ENCODE results near the gene SPATA31C1.

Gene SPATA31C1

DNA sequence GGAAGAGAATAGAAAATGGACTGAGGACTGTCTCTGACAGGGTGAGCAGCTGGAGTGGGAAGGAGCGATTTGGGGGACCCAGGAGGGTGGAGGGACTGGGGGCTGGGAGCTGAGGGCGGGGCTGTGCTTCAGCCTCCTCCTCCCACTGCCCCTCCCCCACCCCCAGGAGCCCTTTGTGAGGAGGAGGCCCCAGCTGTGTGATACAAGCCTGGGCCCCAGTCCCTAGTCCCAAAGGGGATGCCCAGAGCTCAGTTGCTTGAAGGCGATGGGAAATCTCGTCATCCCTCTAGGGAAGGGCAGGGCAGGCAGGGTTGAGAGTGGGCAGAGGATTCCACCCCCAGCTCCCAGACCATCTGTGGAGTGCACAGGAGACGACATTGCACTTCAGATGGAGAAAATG lies 35.1 kb upstream of the SPATA31C1 start, which contains the start of gene SPATA31E1:
TSS of gene SPATA31E1 (plus strand) at position 251 of the 400 bp plus-strand sequence. CDS start at position 266, 15 bp downstream.
- no peaks in the 10 kb centered on the region; the same call in 1 of the 2 replicates for H3K9me3 ChIP-seq (ENCODE audit: control insufficient read depth, insufficient read depth, low read length)
- no peak within 1 kb of the TSS for H3K9ac ChIP-seq (ENCODE audit: low read depth, low read length)
- H3K4me1 ChIP-seq (ENCODE audit: insufficient read depth, low read length): peaks cover 12% of the 10 kb centered on the region
- H3K36me3 ChIP-seq (ENCODE audit: insufficient read depth, low read length): no peaks in the 10 kb centered on the region

GRCh38 chr9:87883274-87883673 lies 34.5 kb upstream of the SPATA31C1 start:
- Histone ChIP-seq H3K4me1 (ENCODE audit: insufficient read depth, low read length) (peaks cover 11% of the 10 kb centered on the region), H3K36me3 (ENCODE audit: insufficient read depth, low read length) (no peaks in the 10 kb centered on the region), H3K9ac (ENCODE audit: low read depth, low read length) (no peak overlapping the region), H3K9me3 (ENCODE audit: control insufficient read depth, insufficient read depth, low read length) (no peaks in the 10 kb centered on the region)

DNA sequence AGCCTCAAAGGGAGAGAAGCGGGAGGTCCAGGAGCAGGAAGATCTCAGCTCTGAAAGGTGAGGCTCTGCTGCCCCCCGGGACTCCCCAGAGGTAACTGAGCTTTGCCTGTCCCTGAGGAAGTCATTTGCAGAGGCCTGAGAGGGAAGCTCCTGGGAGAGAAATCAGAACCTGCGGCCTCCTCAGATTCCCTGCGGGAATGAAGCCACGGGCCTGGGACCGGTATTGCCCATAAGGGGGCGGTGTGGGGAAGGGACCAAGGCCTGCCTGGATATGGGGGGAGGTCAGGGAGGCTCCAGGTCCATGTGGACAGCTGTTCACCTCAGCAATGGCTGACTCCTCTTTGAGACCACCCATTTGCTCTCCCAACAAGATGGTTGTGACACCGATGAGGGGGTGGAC lies 33.8 kb upstream of the SPATA31C1 start:
- no peaks in the 10 kb centered on the region for H3K9me3 ChIP-seq (ENCODE audit: control insufficient read depth, insufficient read depth, low read length)
- no peaks in the 10 kb centered on the region for H3K36me3 ChIP-seq (ENCODE audit: insufficient read depth, low read length)
- peaks cover 4% of the 10 kb centered on the region for H3K4me1 ChIP-seq (ENCODE audit: insufficient read depth, low read length)
- H3K9ac ChIP-seq (ENCODE audit: low read depth, low read length): no peak overlapping the region

GRCh38 chr9:87884578-87885459 lies 32.9 kb upstream of the SPATA31C1 start:
- no peaks in the 10 kb centered on the region for H3K9me3 ChIP-seq (ENCODE audit: control insufficient read depth, insufficient read depth, low read length)
- H3K9ac ChIP-seq (ENCODE audit: low read depth, low read length): no peak overlapping the region
- no peaks in the 10 kb centered on the region for H3K36me3 ChIP-seq (ENCODE audit: insufficient read depth, low read length)
- H3K4me1 ChIP-seq (ENCODE audit: insufficient read depth, low read length): peaks cover 3% of the 10 kb centered on the region; the same call in 1 of the 2 replicates

GRCh38 chr9:87885484-87886189 lies 32.1 kb upstream of the SPATA31C1 start:
- H3K4me1 ChIP-seq (ENCODE audit: insufficient read depth, low read length): peaks cover 3% of the 10 kb centered on the region; the same call in 1 of the 2 replicates
- no peaks in the 10 kb centered on the region for H3K36me3 ChIP-seq (ENCODE audit: insufficient read depth, low read length)
- H3K9ac ChIP-seq (ENCODE audit: low read depth, low read length): no peak overlapping the region
- no peaks in the 10 kb centered on the region for H3K9me3 ChIP-seq (ENCODE audit: control insufficient read depth, insufficient read depth, low read length)

- H3K9me3 ChIP-seq (ENCODE audit: control insufficient read depth, insufficient read depth, low read length): no peaks in the 10 kb centered on the region
Measured at GRCh38 chr9:87886210-87886932, 31.4 kb upstream of the SPATA31C1 start.

GRCh38 chr9:87886933-87887505 lies 30.7 kb upstream of the SPATA31C1 start:
- no peak overlapping the region for H3K9ac ChIP-seq (ENCODE audit: low read depth, low read length)
- no peaks in the 10 kb centered on the region for H3K36me3 ChIP-seq (ENCODE audit: insufficient read depth, low read length)
- no peaks in the 10 kb centered on the region for H3K9me3 ChIP-seq (ENCODE audit: control insufficient read depth, insufficient read depth, low read length)

More at GRCh38 chr9:87886210-87886932, 31.4 kb upstream of the SPATA31C1 start:
- Histone ChIP-seq H3K4me1 (ENCODE audit: insufficient read depth, low read length) (peaks cover 3% of the 10 kb centered on the region; the same call in 1 of the 2 replicates), H3K9ac (ENCODE audit: low read depth, low read length) (no peak overlapping the region), H3K36me3 (ENCODE audit: insufficient read depth, low read length) (no peaks in the 10 kb centered on the region)

DNA sequence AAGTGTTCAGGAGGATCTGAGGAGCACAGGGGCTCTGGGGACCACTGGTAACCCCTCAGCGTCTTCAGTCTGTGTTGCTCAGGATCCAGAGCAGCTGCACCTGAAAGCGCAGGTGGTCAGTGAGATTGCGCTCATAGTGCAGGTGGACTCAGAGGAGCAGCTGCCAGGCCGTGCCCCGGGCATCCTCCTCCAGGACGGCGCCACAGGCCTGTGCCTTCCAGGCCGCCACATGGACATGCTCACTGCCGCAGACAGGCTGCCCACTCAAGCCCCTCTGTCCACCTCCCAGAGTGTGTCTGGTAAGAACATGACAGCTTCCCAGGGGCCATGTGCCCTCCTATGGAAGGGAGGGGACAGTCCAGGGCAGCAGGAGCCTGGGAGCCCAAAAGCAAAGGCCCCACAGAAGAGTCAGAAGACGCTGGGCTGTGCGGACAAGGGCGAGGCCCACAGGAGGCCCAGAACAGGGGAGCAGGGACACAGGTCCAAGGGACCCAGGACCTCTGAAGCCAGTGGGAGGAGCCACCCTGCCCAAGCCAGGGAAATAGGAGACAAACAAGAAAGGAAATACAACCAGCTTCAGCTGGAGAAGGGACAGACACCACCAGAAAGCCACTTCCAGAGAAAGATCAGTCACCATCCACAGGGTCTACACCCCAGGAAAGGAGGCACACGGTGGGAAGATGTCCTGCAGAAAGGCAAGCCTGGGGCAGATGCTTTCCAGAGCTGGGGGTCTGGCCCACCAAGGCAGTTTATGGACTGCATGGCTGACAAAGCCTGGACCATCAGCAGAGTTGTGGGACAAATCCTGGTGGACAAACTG lies 29.9 kb upstream of the SPATA31C1 start:
- H3K9ac ChIP-seq (ENCODE audit: low read depth, low read length): no peak overlapping the region
- H3K36me3 ChIP-seq (ENCODE audit: insufficient read depth, low read length): no peaks in the 10 kb centered on the region
- peaks cover 1% of the 10 kb centered on the region; the same call in 1 of the 2 replicates for H3K4me1 ChIP-seq (ENCODE audit: insufficient read depth, low read length)
- no peaks in the 10 kb centered on the region for H3K9me3 ChIP-seq (ENCODE audit: control insufficient read depth, insufficient read depth, low read length)

More at GRCh38 chr9:87886933-87887505, 30.7 kb upstream of the SPATA31C1 start:
- H3K4me1 ChIP-seq (ENCODE audit: insufficient read depth, low read length): peaks cover 3% of the 10 kb centered on the region; the same call in 1 of the 2 replicates

GRCh38 chr9:87888501-87888900 lies 29.3 kb upstream of the SPATA31C1 start:
- Histone ChIP-seq H3K4me1 (ENCODE audit: insufficient read depth, low read length) (no peaks in the 10 kb centered on the region), H3K9ac (ENCODE audit: low read depth, low read length) (no peak overlapping the region), H3K9me3 (ENCODE audit: control insufficient read depth, insufficient read depth, low read length) (no peaks in the 10 kb centered on the region), H3K36me3 (ENCODE audit: insufficient read depth, low read length) (no peaks in the 10 kb centered on the region)

DNA sequence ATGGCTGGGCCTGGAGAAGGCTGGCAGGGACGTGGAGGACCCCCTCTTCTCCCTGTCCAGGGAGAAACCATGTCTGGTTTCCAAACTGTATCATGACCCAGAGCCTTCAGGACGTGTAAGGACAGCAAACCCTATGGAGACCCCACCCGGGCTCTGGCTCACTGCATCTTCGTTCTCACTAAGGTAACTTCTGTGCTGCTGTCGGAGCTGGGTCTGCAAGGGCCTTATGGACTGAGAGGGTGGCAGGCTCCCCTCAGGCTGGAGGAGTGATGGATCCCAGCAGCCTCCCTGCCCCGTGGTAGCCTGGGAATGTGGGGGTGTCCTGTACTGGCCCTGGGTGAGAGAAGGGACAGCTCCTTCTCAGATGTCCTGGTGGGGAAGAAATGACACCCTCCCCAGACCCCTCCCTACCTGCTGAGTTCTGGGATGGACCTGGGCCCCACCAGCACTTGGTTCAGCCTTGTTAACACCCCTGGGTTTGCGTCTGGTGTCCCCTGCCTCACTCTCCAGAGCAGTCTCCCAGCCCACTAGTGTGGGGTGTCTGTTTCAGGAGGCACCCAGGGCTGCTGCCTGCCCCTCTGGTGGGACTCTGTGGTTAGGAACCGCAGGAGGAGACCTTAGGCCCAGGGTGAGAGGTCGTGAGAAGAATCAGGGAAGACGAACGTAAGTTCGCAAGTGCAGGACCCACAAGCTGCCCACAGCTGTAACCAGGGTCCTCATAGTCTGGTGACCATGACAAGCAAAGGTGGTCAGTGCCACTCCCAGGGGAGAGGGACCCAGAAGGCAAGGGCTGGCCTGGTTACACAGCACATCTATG lies 28.5 kb upstream of the SPATA31C1 start:
- no peaks in the 10 kb centered on the region for H3K9me3 ChIP-seq (ENCODE audit: control insufficient read depth, insufficient read depth, low read length)
- no peaks in the 10 kb centered on the region for H3K36me3 ChIP-seq (ENCODE audit: insufficient read depth, low read length)
- H3K4me1 ChIP-seq (ENCODE audit: insufficient read depth, low read length): no peaks in the 10 kb centered on the region
- H3K9ac ChIP-seq (ENCODE audit: low read depth, low read length): no peak overlapping the region

GRCh38 chr9:87889882-87890252 lies 27.9 kb upstream of the SPATA31C1 start:
- Histone ChIP-seq H3K36me3 (ENCODE audit: insufficient read depth, low read length) (no peaks in the 10 kb centered on the region), H3K9ac (ENCODE audit: low read depth, low read length) (no peak overlapping the region), H3K9me3 (ENCODE audit: control insufficient read depth, insufficient read depth, low read length) (no peaks in the 10 kb centered on the region), H3K4me1 (ENCODE audit: insufficient read depth, low read length) (no peaks in the 10 kb centered on the region)

GRCh38 chr9:87890837-87891236 lies 26.9 kb upstream of the SPATA31C1 start:
- no peaks in the 10 kb centered on the region for H3K36me3 ChIP-seq (ENCODE audit: insufficient read depth, low read length)
- no peaks in the 10 kb centered on the region for H3K9me3 ChIP-seq (ENCODE audit: control insufficient read depth, insufficient read depth, low read length)
- no peaks in the 10 kb centered on the region for H3K4me1 ChIP-seq (ENCODE audit: insufficient read depth, low read length)
- no peak overlapping the region for H3K9ac ChIP-seq (ENCODE audit: low read depth, low read length)

DNA sequence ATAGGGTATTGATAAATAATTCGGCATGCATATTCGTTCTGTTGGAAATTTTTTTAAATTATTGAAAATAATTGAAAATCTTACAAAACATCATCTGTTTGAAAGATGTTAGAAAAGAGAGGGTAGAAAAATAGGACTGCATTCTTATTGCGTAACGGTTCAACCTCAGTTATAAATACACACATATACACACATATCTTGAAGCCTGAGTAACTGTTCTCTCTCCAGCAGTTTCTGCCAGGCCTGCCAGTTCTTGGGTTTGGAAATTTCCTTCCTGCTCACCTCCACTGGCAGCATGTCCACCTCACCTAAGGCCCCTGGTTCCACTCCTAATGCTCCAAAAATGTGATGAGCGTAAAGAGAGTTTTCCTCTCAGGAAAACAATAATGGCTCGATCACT lies 26.0 kb upstream of the SPATA31C1 start:
- Histone ChIP-seq H3K9ac (ENCODE audit: low read depth, low read length) (no peak overlapping the region), H3K4me1 (ENCODE audit: insufficient read depth, low read length) (no peaks in the 10 kb centered on the region), H3K9me3 (ENCODE audit: control insufficient read depth, insufficient read depth, low read length) (no peaks in the 10 kb centered on the region), H3K36me3 (ENCODE audit: insufficient read depth, low read length) (no peaks in the 10 kb centered on the region)
